Psoas muscle (tissue), 8 donors: ENCODE data around the gene TBR1. TPM values are rescaled to one million over a fixed set of nuclear protein-coding genes. Genes with fewer than 3 reads are reported as not detected.
A peak's percentile ranks its signal among the peaks of the same experiment; 100 is the strongest.

Experiments used
- ATAC-seq, 4 donors: fragments of 200-7000 bp; cut with Tn5 transposase; one replicate each; pipeline ENCODE4 v1.9.1; 2020; ENCODE audit warnings: moderate library complexity in 3 of 4, mild to moderate bottlenecking in 2 of 4
- DNase-seq, 2 donors: peaks; one replicate each; pipeline ENCODE4 v3.0.0-alpha.2; 2020
- H3K27ac ChIP-seq: fragments of 200-600 bp; one replicate; pipeline ENCODE4 v1.8.0; 2022
- H3K27me3 ChIP-seq, 3 donors: fragments of 200-600 bp in 1 of 3; one replicate each; pipeline versions ENCODE4 v1.6.1 to v1.8.0; 2013 to 2022; ENCODE audit warnings: low read length in 2 of 3, mild to moderate bottlenecking in 2 of 3, moderate library complexity in 1 of 3; ENCODE audit not compliant: insufficient read depth in 3 of 3
- H3K36me3 ChIP-seq, 2 donors: fragments of 200-600 bp in 1 of 2; one replicate each; pipeline versions ENCODE4 v1.6.1 to v1.8.0; 2013 to 2022; ENCODE audit warnings: low read depth in 1 of 2, mild to moderate bottlenecking in 1 of 2, moderate library complexity in 1 of 2; ENCODE audit not compliant: insufficient read depth in 1 of 2
- H3K4me1 ChIP-seq: fragments of 200-600 bp; one replicate; pipeline ENCODE4 v1.8.0; 2022
- H3K4me3 ChIP-seq: fragments of 200-600 bp; one replicate; pipeline ENCODE4 v1.8.0; 2022; ENCODE audit warnings: mild to moderate bottlenecking
- H3K9me3 ChIP-seq: fragments of 200-600 bp; one replicate; pipeline ENCODE4 v1.8.0; 2022
- WGBS, 3 donors: extraction: QIAGEN DNeasy Blood & Tissue Kit; methylation state at CpG; one replicate each; pipeline versions ENCODE4 v1.1.6 to v1.1.7; 2013; 5-methylcytosine and 5-hydroxymethylcytosine counted together
- intact Hi-C, 2 donors: fragments of 100-400 bp; cut with DNase I; formaldehyde crosslinking; loops; one replicate each; pipeline versions ENCODE4 v1.11.0 to v1.14.2; 2022
- polyA plus RNA-seq, 3 donors: library from polyadenylated mRNA; stranded (reverse); fragments of 200-250 nt; gene quantifications; one replicate each; pipeline ENCODE4 v1.2.3, GENCODE V29; 2013
- total RNA-seq, 4 donors: library from RNA; stranded (reverse); fragmentation: NEBNext Ultra II Directional in 2 of 4; extraction: Animal tissue kit (Norgen Biotek cat#: 25700) in 2 of 4; gene quantifications; one replicate each; pipeline versions ENCODE4 v1.2.1 to v1.2.4, GENCODE V29; 2021 to 2023
- TF ChIP-seq, protein P1 (sequence below): fragments of 200-600 bp; IDR thresholded peaks from one replicate; pipeline ENCODE4 v1.8.0; 2022; ENCODE audit warnings: antibody characterized with exemption
- donor health status: healthy with polysubstance abuse.
- donor health status: DM: no; HTN: no; CAD: no; lungs with moderate emphysema.
- donor health status: Bipolar disorder and iron deficiency.
- donor health status: healthy.
- donor health status: DM: yes; HTN: yes; CAD: no.
- donor health status: DM: no; HTN: no; CAD: no.
- donor health status: DM: no; HTN: no; CAD: no.
- donor health status: DM: yes; HTN: yes; CAD: no.

TBR1 gene
- total and polyA plus RNA-seq, 7 donors, result 0.01 to 0.12 TPM; not detected in 5

DNA sequence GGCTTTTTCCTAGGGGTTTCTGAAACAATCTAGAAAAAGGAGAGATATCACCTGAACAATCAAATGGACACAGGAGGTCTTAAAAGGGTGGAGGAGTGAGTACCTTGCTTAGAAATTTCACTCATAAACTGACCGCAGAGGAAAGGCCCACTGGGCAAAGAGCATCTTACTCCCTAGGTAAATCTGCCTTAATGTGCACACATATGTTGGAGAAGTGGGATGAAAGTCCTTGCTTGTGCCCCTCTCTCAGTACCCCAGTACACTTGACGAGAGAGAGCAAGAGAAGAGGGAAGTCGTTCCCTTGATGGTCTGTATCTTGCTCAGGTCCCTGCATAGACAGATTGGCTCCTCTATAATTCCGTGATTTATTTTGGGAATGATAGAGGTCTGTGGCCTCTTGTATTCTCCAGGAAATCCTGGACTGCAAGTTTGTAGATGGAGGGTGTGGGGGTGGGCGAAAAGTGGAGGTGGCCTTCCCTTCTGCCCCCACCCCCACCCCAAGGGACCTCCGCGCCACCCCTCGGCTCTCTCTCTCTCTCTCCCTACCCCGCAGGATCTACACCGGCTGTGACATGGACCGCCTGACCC lies 6.8 kb downstream of the TBR1 start:
- intact Hi-C loops, result no loop called here
- no peak overlapping the region for H3K4me3 ChIP-seq
- ATAC-seq (peak in 2 of 4 donors; percentile 10 to 21), DNase-seq (no peak)
- H3K27ac ChIP-seq, result no peak overlapping the region
- TF ChIP-seq, protein P1, sequence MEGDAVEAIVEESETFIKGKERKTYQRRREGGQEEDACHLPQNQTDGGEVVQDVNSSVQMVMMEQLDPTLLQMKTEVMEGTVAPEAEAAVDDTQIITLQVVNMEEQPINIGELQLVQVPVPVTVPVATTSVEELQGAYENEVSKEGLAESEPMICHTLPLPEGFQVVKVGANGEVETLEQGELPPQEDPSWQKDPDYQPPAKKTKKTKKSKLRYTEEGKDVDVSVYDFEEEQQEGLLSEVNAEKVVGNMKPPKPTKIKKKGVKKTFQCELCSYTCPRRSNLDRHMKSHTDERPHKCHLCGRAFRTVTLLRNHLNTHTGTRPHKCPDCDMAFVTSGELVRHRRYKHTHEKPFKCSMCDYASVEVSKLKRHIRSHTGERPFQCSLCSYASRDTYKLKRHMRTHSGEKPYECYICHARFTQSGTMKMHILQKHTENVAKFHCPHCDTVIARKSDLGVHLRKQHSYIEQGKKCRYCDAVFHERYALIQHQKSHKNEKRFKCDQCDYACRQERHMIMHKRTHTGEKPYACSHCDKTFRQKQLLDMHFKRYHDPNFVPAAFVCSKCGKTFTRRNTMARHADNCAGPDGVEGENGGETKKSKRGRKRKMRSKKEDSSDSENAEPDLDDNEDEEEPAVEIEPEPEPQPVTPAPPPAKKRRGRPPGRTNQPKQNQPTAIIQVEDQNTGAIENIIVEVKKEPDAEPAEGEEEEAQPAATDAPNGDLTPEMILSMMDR, result no peak
- no peaks in the 10 kb centered on the region for H3K36me3 ChIP-seq
- no peaks in the 10 kb centered on the region for H3K9me3 ChIP-seq
- H3K4me1 ChIP-seq, result peaks cover 11% of the 10 kb centered on the region
- 46 to 69% (median 56%) methylated on average over 7 to 11 of the region's 11 CpGs for WGBS, 3 donors
- H3K27me3 ChIP-seq, result peaks cover 11 to 100% (median 53%) of the 10 kb centered on the region in 3 donors

DNA sequence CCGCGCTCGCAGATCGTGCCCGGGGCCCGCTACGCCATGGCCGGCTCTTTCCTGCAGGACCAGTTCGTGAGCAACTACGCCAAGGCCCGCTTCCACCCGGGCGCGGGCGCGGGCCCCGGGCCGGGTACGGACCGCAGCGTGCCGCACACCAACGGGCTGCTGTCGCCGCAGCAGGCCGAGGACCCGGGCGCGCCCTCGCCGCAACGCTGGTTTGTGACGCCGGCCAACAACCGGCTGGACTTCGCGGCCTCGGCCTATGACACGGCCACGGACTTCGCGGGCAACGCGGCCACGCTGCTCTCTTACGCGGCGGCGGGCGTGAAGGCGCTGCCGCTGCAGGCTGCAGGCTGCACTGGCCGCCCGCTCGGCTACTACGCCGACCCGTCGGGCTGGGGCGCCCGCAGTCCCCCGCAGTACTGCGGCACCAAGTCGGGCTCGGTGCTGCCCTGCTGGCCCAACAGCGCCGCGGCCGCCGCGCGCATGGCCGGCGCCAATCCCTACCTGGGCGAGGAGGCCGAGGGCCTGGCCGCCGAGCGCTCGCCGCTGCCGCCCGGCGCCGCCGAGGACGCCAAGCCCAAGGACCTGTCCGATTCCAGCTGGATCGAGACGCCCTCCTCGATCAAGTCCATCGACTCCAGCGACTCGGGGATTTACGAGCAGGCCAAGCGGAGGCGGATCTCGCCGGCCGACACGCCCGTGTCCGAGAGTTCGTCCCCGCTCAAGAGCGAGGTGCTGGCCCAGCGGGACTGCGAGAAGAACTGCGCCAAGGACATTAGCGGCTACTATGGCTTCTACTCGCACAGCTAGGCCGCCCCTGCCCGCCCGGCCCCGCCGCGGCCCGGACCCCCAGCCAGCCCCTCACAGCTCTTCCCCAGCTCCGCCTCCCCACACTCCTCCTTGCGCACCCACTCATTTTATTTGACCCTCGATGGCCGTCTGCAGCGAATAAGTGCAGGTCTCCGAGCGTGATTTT lies 7.6 kb downstream of the TBR1 start:
- peaks cover 5% of the 10 kb centered on the region for H3K4me1 ChIP-seq
- intact Hi-C loops, result no loop called here
- DNase-seq, result peak in 1 of 2 donors; percentile 61
- TF ChIP-seq, protein P1, result no peak
- H3K9me3 ChIP-seq, result no peaks in the 10 kb centered on the region
- H3K27ac ChIP-seq, result no peak overlapping the region
- peak; percentile 45 to 68 (median 58) for ATAC-seq
- H3K36me3 ChIP-seq, result no peaks in the 10 kb centered on the region
- H3K4me3 ChIP-seq, result peak overlapping the region; percentile 49
- WGBS, 3 donors, result 4 to 7% (median 6%) methylated on average over 100 to 125 of the region's 125 CpGs
- peaks cover 11 to 100% (median 53%) of the 10 kb centered on the region in 3 donors for H3K27me3 ChIP-seq

DNA sequence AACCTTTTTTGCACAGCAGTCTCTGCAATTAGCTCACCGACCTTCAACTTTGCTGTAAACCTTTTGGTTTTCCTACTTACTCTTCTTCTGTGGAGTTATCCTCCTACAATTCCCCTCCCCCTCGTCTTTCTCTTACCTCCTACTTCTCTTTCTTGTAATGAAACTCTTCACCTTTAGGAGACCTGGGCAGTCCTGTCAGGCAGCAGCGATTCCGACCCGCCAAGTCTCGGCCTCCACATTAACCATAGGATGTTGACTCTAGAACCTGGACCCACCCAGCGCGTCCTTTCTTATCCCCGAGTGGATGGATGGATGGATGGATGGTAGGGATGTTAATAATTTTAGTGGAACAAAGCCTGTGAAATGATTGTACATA lies 8.3 kb downstream of the TBR1 start:
- Histone ChIP-seq H3K4me1 (no peaks in the 10 kb centered on the region), H3K36me3 (no peaks in the 10 kb centered on the region), H3K4me3 (peak overlapping the region; percentile 49), H3K27me3 (peaks cover 14 to 100% (median 49%) of the 10 kb centered on the region in 3 donors), H3K27ac (no peak overlapping the region), H3K9me3 (no peaks in the 10 kb centered on the region)
- WGBS, 3 donors, result 18 to 31% (median 28%) methylated on average over 9 of the region's 9 CpGs
- intact Hi-C loops, result no loop called here
- DNase-seq (no peak), ATAC-seq (no peak)
- TF ChIP-seq, protein P1, result no peak

DNA sequence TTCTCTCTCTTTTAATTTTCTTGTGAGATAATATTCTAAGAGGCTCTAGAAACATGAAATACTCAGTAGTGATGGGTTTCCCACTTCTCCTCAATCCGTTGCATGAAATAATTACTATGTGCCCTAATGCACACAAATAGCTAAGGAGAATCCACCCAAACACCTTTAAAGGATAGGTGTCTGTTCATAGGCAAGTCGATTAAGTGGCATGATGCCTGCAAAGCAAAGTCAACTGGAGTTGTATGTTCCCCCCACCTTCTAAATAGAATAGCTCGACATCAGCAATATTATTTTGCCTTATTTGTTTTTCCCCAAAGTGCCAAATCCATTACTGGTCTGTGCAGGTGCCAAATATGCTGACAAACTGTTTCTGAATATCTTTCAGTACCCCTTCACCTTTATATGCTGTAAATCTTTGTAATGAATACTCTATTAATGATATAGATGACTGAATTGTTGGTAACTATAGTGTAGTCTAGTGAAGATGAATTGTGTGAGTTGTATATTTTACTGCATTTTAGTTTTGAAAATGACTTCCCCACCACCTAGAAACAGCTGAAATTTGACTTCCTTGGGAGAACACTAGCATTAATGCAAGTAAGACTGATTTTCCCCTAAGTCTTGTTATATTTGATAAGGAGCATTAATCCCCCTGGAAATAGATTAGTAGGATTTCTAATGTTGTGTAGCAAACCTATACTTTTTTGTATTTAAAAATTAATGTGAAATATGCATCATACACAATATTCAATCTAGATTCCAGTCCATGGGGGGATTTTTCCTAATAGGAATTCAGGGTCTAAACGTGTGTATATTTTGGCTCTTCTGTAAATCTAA lies 9.0 kb downstream of the TBR1 start:
- ATAC-seq, result no peak
- TF ChIP-seq, protein P1, result no peak

More for the DNA sequence above, 9.0 kb downstream of the TBR1 start:
- Histone ChIP-seq H3K36me3 (no peaks in the 10 kb centered on the region), H3K9me3 (no peaks in the 10 kb centered on the region), H3K27ac (no peak overlapping the region), H3K4me3 (no peak overlapping the region), H3K27me3 (peaks cover 16 to 94% (median 49%) of the 10 kb centered on the region in 3 donors), H3K4me1 (no peaks in the 10 kb centered on the region)
- intact Hi-C loops, result no loop called here
- 23 to 29% (median 29%) methylated on average over 4 of the region's 4 CpGs for WGBS, 3 donors
- DNase-seq, result no peak
